Activated T-cell treated with anti-CD3 and anti-CD28 coated beads, Interleukin-2, amount 50 U/mL, for 72 hours (primary cell): Measurements from ENCODE around the gene TLE6. TPM values are rescaled to one million over a fixed set of nuclear protein-coding genes. Genes with fewer than 3 reads are reported as not detected.
"Not testable (repeated sequence)": the region's sequence is repeated elsewhere in the genome, so short reads cannot be mapped to it uniquely, and the experiment has no call there.

ENCODE experiments used
- ATAC-seq, 2 donors: fragments of 150-1000 bp; cut with Tn5 transposase; replicated peaks in 1 of 2; 2 replicates each; pipeline ENCODE4 v1.10.0; 2021; ENCODE audit warnings: moderate library complexity in 2 of 2, mild to moderate bottlenecking in 1 of 2
- DNase-seq, 2 donors: peaks; one replicate each; pipeline ENCODE4 v3.0.0; 2021 to 2022; ENCODE audit warnings: mixed read lengths in 1 of 2
- H3K27ac Mint-ChIP-seq: one replicate; pipeline ENCODE4 v1.8.0; 2022; ENCODE audit warnings: mild to moderate bottlenecking, moderate library complexity, mixed read lengths
- H3K27me3 Mint-ChIP-seq: one replicate; pipeline ENCODE4 v1.8.0; 2022; ENCODE audit warnings: low read depth, mixed read lengths
- H3K36me3 Mint-ChIP-seq, 2 donors: one replicate each; pipeline ENCODE4 v1.8.0; 2022; ENCODE audit warnings: mixed read lengths in 2 of 2, mild to moderate bottlenecking in 1 of 2; ENCODE audit not compliant: insufficient read depth in 2 of 2
- H3K4me1 Mint-ChIP-seq: one replicate; pipeline ENCODE4 v1.8.0; 2022; ENCODE audit warnings: low read depth, mixed read lengths
- H3K4me3 Mint-ChIP-seq, 2 donors: one replicate each; pipeline ENCODE4 v1.8.0; 2022; ENCODE audit warnings: mild to moderate bottlenecking in 2 of 2, mixed read lengths in 2 of 2, moderate library complexity in 2 of 2
- H3K9me3 Mint-ChIP-seq, 2 donors: one replicate each; pipeline ENCODE4 v1.8.0; 2022; ENCODE audit warnings: mixed read lengths in 2 of 2
- total RNA-seq, 2 donors: library from RNA; stranded (reverse); gene quantifications; one replicate each; pipeline ENCODE4 v1.2.3, GENCODE V29; 2022

Gene TLE6
- total RNA-seq, 2 donors from 2014 or later = 4.5 to 6.0 TPM

DNA sequence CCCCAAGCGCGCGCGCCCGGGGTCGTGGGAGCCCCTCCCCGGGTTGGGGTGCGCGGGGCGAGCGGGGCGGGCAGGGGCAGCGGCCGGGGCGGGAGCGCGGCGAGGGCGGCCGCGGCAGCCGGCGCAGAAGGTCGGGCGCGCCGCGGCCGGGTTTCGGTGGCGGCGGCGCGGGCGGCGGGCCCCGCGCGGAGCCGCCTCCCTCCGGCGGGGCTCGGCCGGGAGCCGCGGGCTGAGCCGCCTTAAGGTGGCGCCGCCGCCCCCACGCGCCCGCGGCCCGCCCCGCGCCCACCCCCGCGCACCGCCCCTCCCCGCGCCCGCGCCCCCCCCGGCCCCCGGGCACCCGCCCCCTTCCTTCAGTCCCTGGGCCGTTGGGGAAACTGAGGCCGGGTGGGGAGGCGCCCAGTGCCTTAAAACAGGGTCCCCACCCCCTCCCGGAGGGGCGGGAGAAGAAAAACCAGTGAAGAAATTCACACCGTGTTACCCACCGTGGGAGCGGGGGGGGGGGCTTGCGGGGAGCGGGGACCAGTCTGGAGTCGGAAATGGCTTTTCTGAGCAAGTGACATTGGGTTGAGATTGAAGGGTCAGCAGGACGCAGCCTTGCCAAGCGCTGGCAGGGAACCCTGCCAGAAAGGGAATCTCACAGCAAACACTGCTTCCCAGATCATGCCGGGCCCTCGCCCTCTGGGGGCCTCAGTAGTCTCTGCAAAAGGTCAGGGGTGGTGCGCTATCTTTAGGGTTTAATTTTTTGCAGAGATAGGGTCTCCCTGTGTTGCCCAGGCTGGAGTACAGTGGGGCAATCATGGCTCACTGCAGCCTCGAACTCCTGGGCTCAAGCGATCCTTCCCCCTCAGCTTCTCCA lies 51.9 kb downstream of the TLE6 start, which contains the start of gene TLE2:
TSS of gene TLE2 (minus strand) at position 216 of the 859 bp plus-strand sequence. CDS start 376 bp downstream, outside the sequence.
- DNase-seq = peak in 1 of 2 donors; percentile 38
- Mint-ChIP-seq H3K4me3 (peak within 1 kb of the TSS; percentile 64 to 77), H3K9me3 (no peaks in the 10 kb centered on the region), H3K27me3 (peaks cover 32% of the 10 kb centered on the region), H3K27ac (peak within 1 kb of the TSS; percentile 17), H3K4me1 (peaks cover 33% of the 10 kb centered on the region), H3K36me3 (no peaks in the 10 kb centered on the region)
- ATAC-seq = peak; percentile 58 to 64

- Mint-ChIP-seq H3K27ac (no peak overlapping the region), H3K9me3 (no peaks in the 10 kb centered on the region), H3K4me3 (no peak overlapping the region), H3K27me3 (peaks cover 32% of the 10 kb centered on the region), H3K36me3 (no peaks in the 10 kb centered on the region), H3K4me1 (peaks cover 33% of the 10 kb centered on the region)
- DNase-seq (no peak), ATAC-seq (no peak)
These were observed 54.2 kb downstream of the TLE6 start for GRCh38 chr19:3031607-3031867.

DNA sequence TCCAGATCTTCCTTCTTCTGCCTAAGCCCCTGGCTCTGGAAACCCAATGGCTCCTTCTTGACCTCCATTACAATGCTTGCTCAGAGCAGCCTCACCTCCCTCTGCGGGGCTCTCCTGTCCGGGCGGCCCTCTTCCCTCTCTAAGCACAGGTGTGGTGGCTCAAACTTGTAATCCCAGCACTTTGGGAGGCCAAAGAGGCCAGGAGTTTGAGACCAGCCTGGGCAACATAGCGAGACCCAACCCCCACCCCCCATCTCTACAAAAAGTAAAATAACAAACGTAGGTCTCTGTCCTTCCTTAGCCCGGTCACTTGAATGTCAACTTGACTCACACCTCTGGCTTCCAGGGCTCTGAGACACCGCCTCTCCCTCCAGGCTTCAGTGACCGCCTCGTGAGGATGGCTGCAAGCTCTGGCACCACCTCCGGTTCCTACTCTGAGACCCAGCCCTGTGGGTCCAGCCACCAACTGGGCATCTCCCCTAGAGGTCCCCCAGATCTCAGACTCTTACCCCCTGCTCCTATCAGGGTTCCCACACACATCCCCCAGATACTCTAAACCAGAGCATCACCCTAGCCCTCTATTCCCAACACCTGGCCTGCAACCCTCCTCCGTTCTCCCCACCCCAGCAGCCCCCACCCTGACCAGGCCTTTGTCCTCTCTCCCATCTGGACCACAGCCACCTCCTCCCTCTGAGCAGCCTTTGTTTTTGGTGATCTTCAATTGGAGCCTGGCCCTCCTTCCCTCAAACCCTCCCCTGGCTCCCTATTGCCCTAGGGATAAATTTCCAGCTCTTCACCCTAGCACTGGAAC lies 56.4 kb downstream of the TLE6 start:
- Mint-ChIP-seq H3K27me3 (peaks cover 22% of the 10 kb centered on the region), H3K9me3 (no peaks in the 10 kb centered on the region), H3K4me3 (peak overlapping the region in 1 of 2 donors; percentile 87), H3K4me1 (peaks cover 32% of the 10 kb centered on the region), H3K27ac (no peak overlapping the region), H3K36me3 (no peaks in the 10 kb centered on the region)
- ATAC-seq (no peak), DNase-seq (no peak)

DNA sequence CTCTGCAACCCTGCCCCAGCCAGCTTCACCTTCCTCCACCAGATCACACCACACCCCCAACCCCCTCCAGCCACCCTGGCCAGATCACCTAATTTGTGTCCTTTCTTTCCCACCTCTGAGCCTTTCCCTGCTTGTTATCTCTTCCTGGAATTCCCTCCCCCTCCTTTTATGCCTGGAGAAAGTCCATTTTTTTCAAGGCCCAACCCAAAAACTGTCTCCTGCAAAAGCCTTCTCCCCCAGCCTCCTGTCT lies 57.0 kb downstream of the TLE6 start:
- Mint-ChIP-seq H3K36me3 (no peaks in the 10 kb centered on the region), H3K4me1 (peaks cover 33% of the 10 kb centered on the region), H3K27ac (no peak overlapping the region), H3K4me3 (peak overlapping the region in 1 of 2 donors; percentile 87), H3K9me3 (no peaks in the 10 kb centered on the region), H3K27me3 (peaks cover 22% of the 10 kb centered on the region)
- no peak for DNase-seq
- no peak for ATAC-seq

DNA sequence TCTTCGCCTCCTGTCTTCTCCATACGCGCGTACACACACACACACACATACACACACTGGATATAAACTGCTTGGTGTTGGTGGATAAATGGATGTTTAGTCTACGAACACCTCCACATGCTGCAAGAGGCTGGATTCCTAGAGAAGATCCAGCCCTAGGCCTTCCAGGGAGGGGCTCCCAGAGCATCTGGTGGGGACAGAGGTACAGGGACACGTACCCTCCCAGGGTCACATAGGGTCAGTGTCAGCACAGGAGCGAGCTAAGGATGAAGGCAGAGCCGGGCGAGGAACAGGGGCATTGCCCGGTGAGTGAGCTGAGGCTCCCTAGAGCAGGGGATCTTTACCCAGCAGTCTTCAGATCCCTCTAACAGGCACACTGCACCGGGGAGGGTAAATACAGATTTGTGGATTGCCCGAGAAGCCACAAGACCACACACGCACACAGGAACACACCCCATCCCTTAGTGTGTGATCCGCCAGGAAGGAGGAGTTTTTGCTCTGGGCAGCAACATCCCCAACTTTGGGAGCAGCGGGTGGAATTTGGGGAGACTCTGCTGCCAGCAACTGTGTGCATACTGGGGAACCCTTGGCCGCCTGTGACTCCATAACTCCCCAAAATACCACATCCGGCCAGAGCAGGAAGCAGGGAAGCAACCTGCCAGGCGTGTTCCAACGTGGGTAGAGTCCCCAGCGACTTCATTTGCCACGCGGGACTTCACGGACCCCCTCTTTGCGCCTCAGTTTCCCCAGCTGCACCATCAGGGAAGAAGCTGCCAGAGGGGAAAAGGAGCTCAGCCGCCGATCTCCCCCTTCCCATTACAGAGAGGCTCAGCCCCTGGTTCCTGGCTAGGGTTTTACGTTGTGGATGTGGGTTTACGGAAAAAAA lies 57.5 kb downstream of the TLE6 start:
- peak in 1 of 2 donors; percentile 50 for ATAC-seq
- DNase-seq = peak; percentile 46 to 54
- peaks cover 33% of the 10 kb centered on the region for H3K4me1 Mint-ChIP-seq
- H3K9me3 Mint-ChIP-seq = no peaks in the 10 kb centered on the region
- peaks cover 20% of the 10 kb centered on the region for H3K27me3 Mint-ChIP-seq
- H3K27ac Mint-ChIP-seq = peak overlapping the region; percentile 90
- H3K4me3 Mint-ChIP-seq = peak overlapping the region; percentile 87 to 95
- no peaks in the 10 kb centered on the region for H3K36me3 Mint-ChIP-seq

DNA sequence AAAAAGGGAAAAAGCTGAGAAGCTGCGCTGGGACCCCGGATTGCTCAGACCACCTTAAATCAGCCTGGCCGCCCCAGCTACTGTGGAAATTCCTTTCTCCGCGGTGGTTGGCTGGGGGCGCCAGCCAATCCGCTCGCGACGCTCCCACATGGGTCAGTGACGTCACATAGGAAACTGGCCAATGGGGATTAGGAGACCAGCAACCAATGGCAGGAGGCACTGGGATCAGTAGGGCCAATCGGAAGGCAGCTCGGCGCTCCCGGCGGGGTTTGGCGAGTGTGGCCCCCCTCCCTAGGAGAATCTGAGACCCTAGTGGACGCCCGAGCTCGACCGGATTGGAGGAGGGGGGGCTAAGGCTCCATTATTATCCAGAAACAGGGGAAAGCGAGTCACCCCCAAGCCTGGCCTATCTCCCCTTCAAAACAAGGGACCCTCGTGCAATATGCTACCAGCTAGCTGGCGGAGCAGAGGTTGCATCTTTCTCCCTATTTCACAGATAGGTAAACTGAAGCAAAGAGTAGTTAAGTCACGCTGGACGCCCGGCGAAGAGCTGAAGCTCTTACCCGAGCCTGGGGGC lies 58.3 kb downstream of the TLE6 start:
- H3K4me3 Mint-ChIP-seq = peak overlapping the region; percentile 87 to 95
- peaks cover 13% of the 10 kb centered on the region for H3K27me3 Mint-ChIP-seq
- peak overlapping the region; percentile 90 for H3K27ac Mint-ChIP-seq
- no peaks in the 10 kb centered on the region for H3K36me3 Mint-ChIP-seq
- ATAC-seq = peak; percentile 92 to 93
- peak; percentile 95 to 97 for DNase-seq
- H3K4me1 Mint-ChIP-seq = peaks cover 29% of the 10 kb centered on the region
- no peaks in the 10 kb centered on the region for H3K9me3 Mint-ChIP-seq

DNA sequence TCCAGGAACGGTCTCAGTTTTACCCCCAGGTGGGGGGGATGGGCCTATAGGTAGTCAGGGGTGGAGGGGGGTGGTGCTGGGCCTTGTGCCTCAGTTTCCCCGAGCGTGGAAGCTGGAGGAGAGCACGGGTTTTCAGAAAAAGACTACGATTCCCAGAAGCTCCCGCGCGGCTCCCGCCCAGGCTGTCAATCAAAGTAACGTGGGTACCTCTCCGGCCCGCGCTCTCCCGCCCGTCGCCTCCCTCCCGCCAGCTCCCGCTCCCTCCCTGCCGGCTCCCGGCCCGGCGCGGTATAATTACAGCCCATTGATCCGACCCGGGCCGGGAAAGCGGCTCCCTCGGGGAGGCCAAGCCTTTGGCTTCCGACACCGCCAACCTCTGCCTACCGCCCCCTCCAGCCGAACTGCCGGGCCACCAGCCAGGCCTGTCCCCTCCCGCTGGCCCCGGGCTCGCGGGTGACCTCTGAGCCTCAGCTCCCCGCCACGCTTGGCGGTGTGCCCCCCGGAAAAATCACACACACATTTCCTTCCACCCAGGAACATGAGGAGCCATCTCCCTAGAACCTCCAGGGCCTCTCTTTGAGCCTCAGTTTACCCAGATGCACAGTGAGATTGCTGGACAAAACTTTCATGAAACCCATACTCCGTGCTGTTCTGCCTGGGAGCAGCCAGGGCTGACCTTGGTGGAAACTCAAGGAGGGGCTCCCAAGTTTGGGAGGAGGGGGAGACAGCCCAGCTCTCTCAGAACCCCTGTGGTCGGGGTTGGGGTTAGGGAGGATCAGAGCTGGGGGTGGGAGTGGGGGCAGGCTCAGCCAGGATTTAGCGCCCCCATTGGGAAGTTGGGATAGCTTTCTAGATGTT lies 59.0 kb downstream of the TLE6 start:
- peak overlapping the region; percentile 87 to 95 for H3K4me3 Mint-ChIP-seq
- H3K27ac Mint-ChIP-seq = peak overlapping the region; percentile 90
- peaks cover 29% of the 10 kb centered on the region for H3K4me1 Mint-ChIP-seq
- no peaks in the 10 kb centered on the region for H3K9me3 Mint-ChIP-seq
- ATAC-seq (peak; percentile 65 to 72), DNase-seq (peak; percentile 86 to 87)
- peaks cover 6% of the 10 kb centered on the region for H3K27me3 Mint-ChIP-seq
- H3K36me3 Mint-ChIP-seq = no peaks in the 10 kb centered on the region

GRCh38 chr19:3036977-3037544 lies 59.7 kb downstream of the TLE6 start:
- peaks cover 33% of the 10 kb centered on the region for H3K4me1 Mint-ChIP-seq
- not testable (repeated sequence) for H3K36me3 Mint-ChIP-seq, ATAC-seq, H3K27me3 Mint-ChIP-seq, DNase-seq, H3K9me3 Mint-ChIP-seq, H3K27ac Mint-ChIP-seq
- peak overlapping the region; percentile 87 to 95 for H3K4me3 Mint-ChIP-seq

- ATAC-seq = no peak
- no peak for DNase-seq
- Mint-ChIP-seq H3K27me3 (no peaks in the 10 kb centered on the region), H3K36me3 (no peaks in the 10 kb centered on the region), H3K4me1 (peaks cover 38% of the 10 kb centered on the region), H3K27ac (no peak overlapping the region), H3K9me3 (no peaks in the 10 kb centered on the region), H3K4me3 (no peak overlapping the region)
These were observed 60.9 kb downstream of the TLE6 start for GRCh38 chr19:3038214-3038613.

DNA sequence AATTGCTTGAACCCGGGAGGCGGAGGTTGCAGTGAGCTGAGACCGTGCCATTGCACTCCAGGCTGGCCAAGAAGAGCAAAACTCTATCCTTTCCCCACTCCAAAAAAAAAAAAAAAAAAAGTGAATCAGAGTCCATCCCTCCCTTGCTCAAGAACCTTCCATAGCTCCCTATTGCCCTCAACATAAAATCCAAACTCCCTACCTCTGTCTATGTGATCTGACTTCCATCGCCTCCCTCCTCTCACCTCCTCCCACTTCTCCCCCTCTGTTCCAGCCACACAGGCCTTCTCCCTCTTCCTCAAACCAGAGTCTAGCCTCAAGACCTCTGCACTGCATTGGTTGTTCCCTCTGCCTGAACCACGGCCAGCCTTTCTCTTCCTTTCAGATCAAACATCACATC lies 61.8 kb downstream of the TLE6 start:
- Mint-ChIP-seq H3K27me3 (no peaks in the 10 kb centered on the region), H3K27ac (no peak overlapping the region), H3K9me3 (no peaks in the 10 kb centered on the region), H3K4me3 (peak overlapping the region in 1 of 2 donors; percentile 24), H3K36me3 (no peaks in the 10 kb centered on the region), H3K4me1 (peaks cover 36% of the 10 kb centered on the region)
- ATAC-seq = no peak
- no peak for DNase-seq

DNA sequence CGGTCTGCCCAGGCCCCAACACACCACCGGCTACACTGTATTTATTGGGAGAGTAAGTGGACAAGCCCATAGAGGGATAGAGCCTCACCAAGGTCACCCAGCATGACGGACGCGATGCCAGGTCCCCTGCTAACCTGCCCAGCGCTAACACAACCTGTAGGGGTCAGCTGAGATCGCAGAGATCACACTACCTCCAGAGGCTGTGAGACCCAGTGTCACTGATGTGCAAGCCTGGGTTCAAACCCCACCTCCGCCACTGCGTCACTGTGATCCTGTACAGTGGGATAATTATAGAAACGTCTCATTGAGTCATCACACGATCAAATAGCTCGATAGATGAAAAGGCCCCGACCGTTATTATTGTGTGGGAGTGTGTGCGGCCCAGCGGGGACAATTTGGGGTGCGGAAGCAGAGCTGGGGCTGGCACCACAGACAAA lies 62.3 kb downstream of the TLE6 start:
- Mint-ChIP-seq H3K9me3 (no peaks in the 10 kb centered on the region), H3K4me3 (no peak overlapping the region), H3K36me3 (no peaks in the 10 kb centered on the region), H3K27me3 (no peaks in the 10 kb centered on the region), H3K27ac (no peak overlapping the region), H3K4me1 (peaks cover 31% of the 10 kb centered on the region)
- no peak for DNase-seq
- no peak for ATAC-seq

DNA sequence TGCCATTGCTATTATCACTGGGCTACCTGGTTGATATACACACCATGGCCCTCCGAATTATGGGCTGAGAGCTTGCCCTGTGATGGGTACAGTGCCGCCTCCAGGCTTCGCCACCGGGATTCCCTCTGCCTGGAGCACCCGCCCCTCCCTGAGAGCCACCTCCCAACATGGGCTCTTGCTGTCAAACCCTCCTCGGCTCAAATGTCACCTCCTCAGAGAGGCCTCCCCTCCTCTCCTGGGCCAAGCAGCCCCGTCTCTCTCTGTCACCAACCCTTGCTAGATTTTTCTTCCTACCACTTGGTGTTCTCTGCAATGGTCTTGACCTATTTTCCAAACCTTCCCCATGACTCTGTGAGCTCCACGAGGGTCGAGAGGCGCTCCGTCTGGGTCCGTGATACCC lies 64.0 kb downstream of the TLE6 start:
- peaks cover 22% of the 10 kb centered on the region for H3K4me1 Mint-ChIP-seq

More for the DNA sequence above, 64.0 kb downstream of the TLE6 start:
- Mint-ChIP-seq H3K27ac (no peak overlapping the region), H3K36me3 (no peaks in the 10 kb centered on the region), H3K27me3 (no peaks in the 10 kb centered on the region), H3K4me3 (no peak overlapping the region), H3K9me3 (no peaks in the 10 kb centered on the region)
- no peak for DNase-seq
- no peak for ATAC-seq
